ENCODE measurements around the gene KLF15.

DNA sequence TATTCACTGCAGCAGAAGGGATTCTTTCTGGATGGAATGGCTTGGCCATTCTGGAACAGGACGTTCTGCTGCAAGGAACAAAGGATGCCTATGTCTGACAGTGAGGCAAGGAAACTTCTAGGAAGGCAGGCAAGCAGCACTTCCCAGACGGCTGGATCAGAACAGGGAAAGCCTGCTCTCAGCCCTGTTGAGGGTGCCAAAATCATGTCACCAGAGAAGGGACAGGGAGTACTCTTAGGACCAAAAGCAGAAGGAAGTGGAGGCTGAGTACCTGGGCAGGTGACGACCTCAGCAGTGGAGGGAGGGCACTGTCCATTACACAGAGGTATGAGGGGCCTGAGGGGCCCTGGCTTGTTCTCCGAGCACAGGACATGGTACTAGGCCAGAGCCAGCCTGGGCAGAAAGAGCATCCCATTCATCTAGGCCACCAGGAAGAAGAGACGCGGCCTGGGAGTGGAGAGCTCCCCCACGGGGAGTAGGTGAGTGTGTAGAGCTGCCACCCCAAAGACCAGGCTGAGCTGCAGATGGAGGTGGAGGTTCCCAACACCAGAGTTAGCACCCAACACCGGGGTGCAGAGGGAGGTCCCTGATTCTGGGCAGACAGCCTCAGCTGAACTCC is 9.6 kb downstream of the KLF15 start:
- TF ChIP-seq GATA3 (IDR thresholded peaks at IDR 0.05; ENCODE audit: low read depth, low read length) (no peak), GATA2 (IDR thresholded peaks at IDR 0.05; ENCODE audit: low read depth, low read length) (no peak)
